Liver (tissue), 9 donors: ENCODE measurements around the gene TEX51. TPM values are rescaled to one million over a fixed set of nuclear protein-coding genes. Genes with fewer than 3 reads are reported as not detected.

Experiments used
- DNase-seq: peaks from one replicate; pipeline ENCODE4 v3.0.0-alpha.2; 2017; ENCODE audit warnings: low spot score
- H3K27ac ChIP-seq, 2 donors: one replicate each; pipeline ENCODE4 v1.7.0; 2013; ENCODE audit warnings: inconsistent platforms in 2 of 2, low read length in 2 of 2, control low read depth in 1 of 2, low read depth in 1 of 2, mild to moderate bottlenecking in 1 of 2
- H3K27me3 ChIP-seq, 4 donors: one replicate each; pipeline versions ENCODE4 v1.6.1 to v1.7.0; 2013; ENCODE audit warnings: low read length in 3 of 4, inconsistent platforms in 1 of 4, mild to moderate bottlenecking in 1 of 4, moderate library complexity in 1 of 4; ENCODE audit not compliant: control insufficient read depth in 4 of 4, insufficient read depth in 4 of 4
- H3K36me3 ChIP-seq, 4 donors: one replicate each; pipeline versions ENCODE4 v1.6.1 to v1.7.0; 2013; ENCODE audit warnings: low read length in 3 of 4, mild to moderate bottlenecking in 3 of 4, low read depth in 1 of 4, moderate library complexity in 1 of 4; ENCODE audit not compliant: control insufficient read depth in 4 of 4, insufficient read depth in 3 of 4
- H3K4me1 ChIP-seq, 4 donors: one replicate each; pipeline versions ENCODE4 v1.6.1 to v1.7.0; 2013; ENCODE audit warnings: low read length in 3 of 4, mild to moderate bottlenecking in 3 of 4, moderate library complexity in 1 of 4; ENCODE audit not compliant: control insufficient read depth in 4 of 4, insufficient read depth in 4 of 4
- H3K4me3 ChIP-seq, 3 donors: one replicate each; pipeline versions ENCODE4 v1.6.1 to v1.7.0; 2013; ENCODE audit warnings: low read length in 3 of 3, control low read depth in 1 of 3, low read depth in 1 of 3, mild to moderate bottlenecking in 1 of 3
- H3K9ac ChIP-seq, 2 donors: one replicate each; pipeline ENCODE4 v1.7.0; 2013; ENCODE audit warnings: low read length in 2 of 2, mild to moderate bottlenecking in 2 of 2, moderate library complexity in 2 of 2, control low read depth in 1 of 2, low read depth in 1 of 2
- H3K9me3 ChIP-seq, 4 donors: one replicate each; pipeline versions ENCODE4 v1.6.1 to v1.7.0; 2013; ENCODE audit warnings: low read length in 3 of 4; ENCODE audit not compliant: control insufficient read depth in 4 of 4
- ATF3 ChIP-seq: IDR thresholded peaks from 2 replicates; pipeline ENCODE4 v1.6.1; 2016; ENCODE audit warnings: antibody characterized with exemption
- CTCF ChIP-seq: fragments of 150-350 bp; IDR thresholded peaks from 2 replicates; pipeline ENCODE4 v1.5.1; 2017; ENCODE audit warnings: improper control_type of control experiment, low read depth, low read length; ENCODE audit not compliant: missing input control
- EGR1 ChIP-seq, 2 donors: IDR thresholded peaks; 2 replicates each; pipeline ENCODE4 v1.6.1; 2016 to 2018; ENCODE audit warnings: antibody characterized with exemption in 2 of 2, low read depth in 2 of 2
- FOXA1 ChIP-seq: IDR thresholded peaks from 2 replicates; pipeline ENCODE4 v1.6.1; 2016; ENCODE audit warnings: antibody characterized with exemption
- FOXA2 ChIP-seq: IDR thresholded peaks from 2 replicates; pipeline ENCODE4 v1.6.1; 2016; ENCODE audit warnings: antibody characterized with exemption
- GABPA ChIP-seq, 2 donors: IDR thresholded peaks in 1 of 2; conservative IDR thresholded peaks in 1 of 2; 2 replicates each; pipeline ENCODE4 v1.6.1; 2016; ENCODE audit warnings: antibody characterized with exemption in 2 of 2, mild to moderate bottlenecking in 1 of 2, moderate library complexity in 1 of 2
- HNF4A ChIP-seq, 2 donors: conservative IDR thresholded peaks; 2 replicates each; pipeline ENCODE4 v1.6.1; 2016; ENCODE audit warnings: antibody characterized with exemption in 2 of 2, mild to moderate bottlenecking in 2 of 2
- HNF4G ChIP-seq: IDR thresholded peaks from 2 replicates; pipeline ENCODE4 v1.6.1; 2016; ENCODE audit warnings: antibody characterized with exemption
- JUND ChIP-seq, 2 donors: IDR thresholded peaks; 2 replicates each; pipeline ENCODE4 v1.6.1; 2016; ENCODE audit warnings: antibody characterized with exemption in 2 of 2
- NR2F2 ChIP-seq: IDR thresholded peaks from 2 replicates; pipeline ENCODE4 v1.6.1; 2016; ENCODE audit warnings: antibody characterized with exemption
- RAD21 ChIP-seq, 2 donors: IDR thresholded peaks; 2 replicates each; pipeline ENCODE4 v1.6.1; 2016; ENCODE audit warnings: antibody characterized with exemption in 2 of 2, mild to moderate bottlenecking in 2 of 2
- RXRA ChIP-seq, 2 donors: IDR thresholded peaks; 2 replicates each; pipeline ENCODE4 v1.6.1; 2017 to 2018; ENCODE audit warnings: antibody characterized with exemption in 2 of 2, mild to moderate bottlenecking in 1 of 2
- SP1 ChIP-seq: IDR thresholded peaks from 2 replicates; pipeline ENCODE4 v1.6.1; 2018; ENCODE audit warnings: antibody characterized with exemption, mild to moderate bottlenecking
- YY1 ChIP-seq: IDR thresholded peaks from 2 replicates; pipeline ENCODE4 v1.6.1; 2016; ENCODE audit warnings: antibody characterized with exemption, mild to moderate bottlenecking
- WGBS: extraction: QIAGEN DNeasy Blood & Tissue Kit; methylation state at CpG from one replicate; pipeline ENCODE4 v1.1.7; 2013; 5-methylcytosine and 5-hydroxymethylcytosine counted together
- polyA plus RNA-seq, 2 donors: library from polyadenylated mRNA; stranded (reverse) in 1 of 2; unstranded in 1 of 2; fragments of 200-250 nt in 1 of 2; fragments of >200 nt in 1 of 2; fragmentation: Nextera tagmentation in 1 of 2; extraction: Ambion mirVana in 1 of 2; gene quantifications; one replicate each; pipeline versions ENCODE4 v1.2.1 to v1.2.3, GENCODE V29; 2013 to 2015
- total RNA-seq, 2 donors: library from RNA; depleted of rRNA; stranded (reverse); fragments of >200 nt; gene quantifications; one replicate each; pipeline ENCODE4 v1.2.3, GENCODE V29; 2014
- donor health status: healthy.
- donor health status: healthy.
- donor health status: healthy.
- donor health status: healthy.
- donor health status: healthy.

Gene TEX51
- total and polyA plus RNA-seq, 4 donors, result not detected

GRCh38 chr2:126851756-126852155 lies 46.9 kb upstream of the TEX51 start (continued):
- TF ChIP-seq ATF3, result no peak
- no peak for TF ChIP-seq HNF4A (conservative IDR thresholded peaks at IDR 0.05)
- no peak for TF ChIP-seq CTCF
- no peak for TF ChIP-seq SP1
- TF ChIP-seq EGR1 (IDR thresholded peaks at IDR 0.05; ENCODE audit: low read depth in 2 of 2), result no peak

GRCh38 chr2:126852361-126852760 lies 46.3 kb upstream of the TEX51 start:
- no peaks in the 10 kb centered on the region for H3K9me3 ChIP-seq
- H3K9ac ChIP-seq, result no peak overlapping the region
- H3K27me3 ChIP-seq, result peaks cover 0 to 4% (median 0%) of the 10 kb centered on the region in 4 donors
- TF ChIP-seq NR2F2 (no peak), RXRA (IDR thresholded peaks at IDR 0.05) (no peak), FOXA1 (no peak), YY1 (no peak), HNF4G (no peak), SP1 (no peak)
- DNase-seq, result no peak
- WGBS, result 49% methylated on average over 1 of the region's 1 CpG
- H3K36me3 ChIP-seq, result no peaks in the 10 kb centered on the region
- no peak overlapping the region for H3K4me3 ChIP-seq
- no peaks in the 10 kb centered on the region for H3K4me1 ChIP-seq
- no peak overlapping the region for H3K27ac ChIP-seq

GRCh38 chr2:126855606-126856005 lies 43.1 kb upstream of the TEX51 start:
- H3K9ac ChIP-seq, result no peak overlapping the region
- no peak overlapping the region for H3K4me3 ChIP-seq
- TF ChIP-seq HNF4A (conservative IDR thresholded peaks at IDR 0.05) (no peak), RAD21 (IDR thresholded peaks at IDR 0.05) (no peak), EGR1 (IDR thresholded peaks at IDR 0.05; ENCODE audit: low read depth in 2 of 2) (no peak), GABPA (IDR thresholded peaks at IDR 0.05 in 1 of 2, conservative IDR thresholded peaks at IDR 0.05 in 1 of 2) (no peak), FOXA2 (no peak), CTCF (no peak), JUND (IDR thresholded peaks at IDR 0.05) (no peak)
- DNase-seq, result no peak
- no peak overlapping the region for H3K27ac ChIP-seq
- H3K9me3 ChIP-seq, result no peaks in the 10 kb centered on the region
- peaks cover 0 to 4% (median 0%) of the 10 kb centered on the region in 4 donors for H3K27me3 ChIP-seq
- WGBS, result 61% methylated on average over 3 of the region's 3 CpGs
- H3K36me3 ChIP-seq, result no peaks in the 10 kb centered on the region
- H3K4me1 ChIP-seq, result no peaks in the 10 kb centered on the region
